Measurements from ENCODE around the gene HMCN2.

DNA sequence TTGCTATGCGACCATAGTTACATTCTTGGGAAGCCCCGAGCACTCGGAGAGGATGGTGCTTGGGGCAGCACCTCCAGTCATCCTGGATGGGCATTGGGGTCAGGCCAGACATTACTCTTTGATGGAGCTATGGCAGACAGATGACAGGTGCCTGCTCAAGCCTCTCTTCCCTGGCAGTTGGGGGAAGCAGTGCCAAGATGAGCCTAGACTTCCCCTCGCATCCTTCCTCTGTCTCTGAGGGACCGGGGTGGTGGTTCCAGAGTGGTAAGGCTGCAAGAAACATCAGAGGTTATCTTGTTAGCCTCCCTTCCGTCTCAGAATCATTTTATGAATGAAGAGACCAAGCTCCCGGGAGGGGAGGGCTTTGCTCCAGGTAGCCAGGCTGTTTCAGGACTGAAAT, 2.8 kb upstream of the HMCN2 start:
- TF ChIP-seq, protein P1, sequence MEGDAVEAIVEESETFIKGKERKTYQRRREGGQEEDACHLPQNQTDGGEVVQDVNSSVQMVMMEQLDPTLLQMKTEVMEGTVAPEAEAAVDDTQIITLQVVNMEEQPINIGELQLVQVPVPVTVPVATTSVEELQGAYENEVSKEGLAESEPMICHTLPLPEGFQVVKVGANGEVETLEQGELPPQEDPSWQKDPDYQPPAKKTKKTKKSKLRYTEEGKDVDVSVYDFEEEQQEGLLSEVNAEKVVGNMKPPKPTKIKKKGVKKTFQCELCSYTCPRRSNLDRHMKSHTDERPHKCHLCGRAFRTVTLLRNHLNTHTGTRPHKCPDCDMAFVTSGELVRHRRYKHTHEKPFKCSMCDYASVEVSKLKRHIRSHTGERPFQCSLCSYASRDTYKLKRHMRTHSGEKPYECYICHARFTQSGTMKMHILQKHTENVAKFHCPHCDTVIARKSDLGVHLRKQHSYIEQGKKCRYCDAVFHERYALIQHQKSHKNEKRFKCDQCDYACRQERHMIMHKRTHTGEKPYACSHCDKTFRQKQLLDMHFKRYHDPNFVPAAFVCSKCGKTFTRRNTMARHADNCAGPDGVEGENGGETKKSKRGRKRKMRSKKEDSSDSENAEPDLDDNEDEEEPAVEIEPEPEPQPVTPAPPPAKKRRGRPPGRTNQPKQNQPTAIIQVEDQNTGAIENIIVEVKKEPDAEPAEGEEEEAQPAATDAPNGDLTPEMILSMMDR (IDR thresholded peaks at IDR 0.05): no peak
- no peak for TF ChIP-seq EZH2 (IDR thresholded peaks at IDR 0.05; ENCODE audit: borderline replicate concordance, insufficient read depth, low read depth, low read length, poor library complexity, severe bottlenecking)
